GM12874 (cell line): ENCODE results near the gene LOXL1.

Experiments
- TF ChIP-seq, protein P1 (sequence below): IDR thresholded peaks from 2 replicates; pipeline ENCODE4 v1.5.1; 2011; ENCODE audit warnings: low read depth, mild to moderate bottlenecking, control low read depth, low read length, moderate library complexity; ENCODE audit not compliant: insufficient read depth

LOXL1 gene, protein sequence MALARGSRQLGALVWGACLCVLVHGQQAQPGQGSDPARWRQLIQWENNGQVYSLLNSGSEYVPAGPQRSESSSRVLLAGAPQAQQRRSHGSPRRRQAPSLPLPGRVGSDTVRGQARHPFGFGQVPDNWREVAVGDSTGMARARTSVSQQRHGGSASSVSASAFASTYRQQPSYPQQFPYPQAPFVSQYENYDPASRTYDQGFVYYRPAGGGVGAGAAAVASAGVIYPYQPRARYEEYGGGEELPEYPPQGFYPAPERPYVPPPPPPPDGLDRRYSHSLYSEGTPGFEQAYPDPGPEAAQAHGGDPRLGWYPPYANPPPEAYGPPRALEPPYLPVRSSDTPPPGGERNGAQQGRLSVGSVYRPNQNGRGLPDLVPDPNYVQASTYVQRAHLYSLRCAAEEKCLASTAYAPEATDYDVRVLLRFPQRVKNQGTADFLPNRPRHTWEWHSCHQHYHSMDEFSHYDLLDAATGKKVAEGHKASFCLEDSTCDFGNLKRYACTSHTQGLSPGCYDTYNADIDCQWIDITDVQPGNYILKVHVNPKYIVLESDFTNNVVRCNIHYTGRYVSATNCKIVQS

DNA sequence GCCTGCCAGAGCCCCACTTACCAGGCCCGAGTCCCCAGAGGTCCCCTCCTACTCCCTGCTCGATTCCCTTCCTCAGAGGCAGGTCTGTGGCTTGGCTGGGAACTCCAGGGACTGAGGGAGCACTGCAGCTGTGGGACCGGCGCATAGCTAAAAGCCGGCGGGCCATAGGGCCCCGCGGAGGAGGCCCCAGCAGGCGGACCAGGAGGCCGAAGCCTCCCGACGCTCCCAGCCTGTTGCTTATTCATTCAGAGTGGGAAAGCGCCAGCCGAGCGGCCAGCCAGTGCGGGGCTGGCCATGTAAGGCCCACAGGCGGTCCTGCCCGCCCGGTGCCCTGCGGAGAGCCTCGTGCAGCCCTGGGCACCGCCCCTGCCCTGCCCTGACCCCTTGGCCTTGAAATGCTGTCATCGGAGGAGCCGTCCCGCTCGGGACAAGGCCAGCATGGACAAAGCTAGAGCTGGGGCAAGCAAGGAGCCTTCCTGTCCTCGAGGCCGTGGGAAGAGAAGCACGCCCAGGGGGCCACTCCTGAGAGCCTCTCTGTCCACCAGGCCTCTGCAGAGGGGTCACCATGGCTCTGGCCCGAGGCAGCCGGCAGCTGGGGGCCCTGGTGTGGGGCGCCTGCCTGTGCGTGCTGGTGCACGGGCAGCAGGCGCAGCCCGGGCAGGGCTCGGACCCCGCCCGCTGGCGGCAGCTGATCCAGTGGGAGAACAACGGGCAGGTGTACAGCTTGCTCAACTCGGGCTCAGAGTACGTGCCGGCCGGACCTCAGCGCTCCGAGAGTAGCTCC, at the start of gene LOXL1:
LOXL1 (plus strand) TSS at position 244 of the 784 bp plus-strand sequence; CDS start at position 566, 322 bp downstream.
- TF ChIP-seq, protein P1, sequence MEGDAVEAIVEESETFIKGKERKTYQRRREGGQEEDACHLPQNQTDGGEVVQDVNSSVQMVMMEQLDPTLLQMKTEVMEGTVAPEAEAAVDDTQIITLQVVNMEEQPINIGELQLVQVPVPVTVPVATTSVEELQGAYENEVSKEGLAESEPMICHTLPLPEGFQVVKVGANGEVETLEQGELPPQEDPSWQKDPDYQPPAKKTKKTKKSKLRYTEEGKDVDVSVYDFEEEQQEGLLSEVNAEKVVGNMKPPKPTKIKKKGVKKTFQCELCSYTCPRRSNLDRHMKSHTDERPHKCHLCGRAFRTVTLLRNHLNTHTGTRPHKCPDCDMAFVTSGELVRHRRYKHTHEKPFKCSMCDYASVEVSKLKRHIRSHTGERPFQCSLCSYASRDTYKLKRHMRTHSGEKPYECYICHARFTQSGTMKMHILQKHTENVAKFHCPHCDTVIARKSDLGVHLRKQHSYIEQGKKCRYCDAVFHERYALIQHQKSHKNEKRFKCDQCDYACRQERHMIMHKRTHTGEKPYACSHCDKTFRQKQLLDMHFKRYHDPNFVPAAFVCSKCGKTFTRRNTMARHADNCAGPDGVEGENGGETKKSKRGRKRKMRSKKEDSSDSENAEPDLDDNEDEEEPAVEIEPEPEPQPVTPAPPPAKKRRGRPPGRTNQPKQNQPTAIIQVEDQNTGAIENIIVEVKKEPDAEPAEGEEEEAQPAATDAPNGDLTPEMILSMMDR = no peak

DNA sequence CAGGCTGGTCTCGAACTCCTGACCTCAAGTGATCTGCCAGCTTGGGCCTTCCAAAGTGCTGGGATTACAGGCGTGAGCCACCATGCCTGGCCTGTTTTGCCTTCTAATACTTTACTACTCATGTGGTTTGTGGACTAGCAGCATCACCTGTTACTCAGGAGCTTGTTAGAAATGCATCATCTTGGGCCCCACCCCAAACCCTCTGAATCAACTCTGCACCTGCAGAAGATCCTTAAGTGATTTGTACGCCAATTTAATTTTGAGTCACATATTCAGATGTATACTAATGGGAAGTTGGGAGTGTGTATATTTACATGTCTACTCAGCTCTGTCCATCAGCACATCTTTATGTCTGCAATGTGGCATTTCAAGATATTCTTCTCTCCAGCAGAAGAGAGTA, 46.8 kb upstream of the LOXL1 start:
- TF ChIP-seq, protein P1 = no peak

DNA sequence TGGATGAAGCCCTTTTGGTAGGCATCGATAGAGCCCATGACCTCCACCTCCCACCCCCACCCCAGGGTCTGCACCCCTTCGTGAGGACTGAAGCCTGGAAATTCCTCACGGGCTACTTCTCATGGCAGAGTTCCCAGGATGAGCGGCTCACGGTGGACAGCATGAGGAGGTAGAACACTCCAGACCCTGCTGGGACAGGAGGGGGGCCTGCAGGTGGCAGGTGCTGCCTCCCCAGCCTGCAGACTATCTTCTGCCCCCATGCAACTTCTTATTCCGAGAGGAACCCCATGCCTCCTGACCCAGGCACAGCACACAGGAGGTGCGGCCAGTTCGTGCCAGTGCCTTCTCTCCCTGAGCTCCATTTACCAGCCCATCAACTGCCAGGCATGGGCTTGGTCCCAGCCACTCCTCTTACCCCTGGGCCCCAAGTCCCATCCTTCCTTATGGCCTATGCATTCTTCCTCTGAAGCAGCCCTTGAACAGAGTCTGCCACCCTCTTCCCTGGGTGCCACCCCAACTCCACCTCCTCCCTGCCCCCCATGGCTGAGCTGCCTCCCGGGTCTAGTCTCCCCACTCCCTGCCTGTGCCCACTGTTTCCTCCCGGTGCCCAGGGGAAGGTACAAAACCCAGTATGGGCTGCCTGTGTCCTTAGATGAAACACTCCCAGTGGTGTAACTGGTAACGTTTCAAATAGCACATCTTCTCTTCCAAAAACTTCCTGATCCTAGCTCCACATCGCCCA, 44.5 kb upstream of the LOXL1 start:
- TF ChIP-seq, protein P1 = no peak

DNA sequence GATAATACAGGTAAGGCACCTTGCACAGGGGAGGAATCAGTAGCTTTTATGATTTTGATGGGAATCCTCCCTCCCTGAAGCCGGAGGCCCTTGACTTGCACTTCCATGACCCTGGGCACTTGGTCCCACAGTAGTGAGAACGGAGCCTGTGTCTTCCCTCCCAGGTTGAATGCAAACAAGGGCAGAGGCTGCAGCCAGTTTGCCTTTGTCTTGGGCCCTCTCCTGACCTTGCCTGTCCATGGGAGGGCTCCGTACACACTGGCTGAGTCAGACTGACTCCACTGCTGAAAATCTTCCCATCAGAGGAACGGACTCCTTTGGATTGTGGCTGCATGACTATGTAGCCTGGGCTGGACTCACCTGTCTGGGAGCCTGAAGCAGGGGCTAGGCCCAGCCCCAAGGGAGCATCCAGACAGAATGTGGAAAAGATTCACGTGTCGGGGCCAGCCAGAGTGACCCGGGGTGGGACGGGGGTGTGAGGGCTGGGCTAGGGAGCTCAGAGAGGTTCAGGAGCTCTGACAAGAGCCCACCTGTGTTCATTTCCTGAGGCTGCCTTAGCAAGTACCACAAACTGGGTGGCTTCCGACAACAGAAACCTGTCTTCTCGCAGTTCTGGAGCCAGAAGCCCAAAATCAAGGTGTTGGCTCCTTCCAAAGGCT, 43.4 kb upstream of the LOXL1 start:
- TF ChIP-seq, protein P1 = no peak

DNA sequence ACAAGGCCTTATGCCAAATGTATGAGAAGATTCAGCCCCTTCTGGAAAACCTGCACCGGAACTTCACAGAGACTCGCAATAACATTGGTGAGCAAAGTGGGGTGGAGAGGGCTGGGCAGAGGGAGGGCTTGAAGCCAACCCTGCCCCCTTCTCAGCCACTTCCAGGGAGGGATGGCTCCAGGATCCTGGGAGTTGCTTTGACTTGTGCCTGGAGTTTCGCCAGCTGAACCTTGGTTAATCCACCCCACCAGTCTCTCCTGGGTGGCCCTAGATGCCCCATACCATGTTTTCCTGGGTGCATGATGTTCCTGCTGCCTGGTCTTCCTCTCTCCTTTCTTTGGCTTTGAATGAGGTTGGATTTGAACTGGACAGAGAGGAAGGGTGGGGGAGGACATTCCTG, 42.1 kb upstream of the LOXL1 start:
- TF ChIP-seq, protein P1 = no peak

DNA sequence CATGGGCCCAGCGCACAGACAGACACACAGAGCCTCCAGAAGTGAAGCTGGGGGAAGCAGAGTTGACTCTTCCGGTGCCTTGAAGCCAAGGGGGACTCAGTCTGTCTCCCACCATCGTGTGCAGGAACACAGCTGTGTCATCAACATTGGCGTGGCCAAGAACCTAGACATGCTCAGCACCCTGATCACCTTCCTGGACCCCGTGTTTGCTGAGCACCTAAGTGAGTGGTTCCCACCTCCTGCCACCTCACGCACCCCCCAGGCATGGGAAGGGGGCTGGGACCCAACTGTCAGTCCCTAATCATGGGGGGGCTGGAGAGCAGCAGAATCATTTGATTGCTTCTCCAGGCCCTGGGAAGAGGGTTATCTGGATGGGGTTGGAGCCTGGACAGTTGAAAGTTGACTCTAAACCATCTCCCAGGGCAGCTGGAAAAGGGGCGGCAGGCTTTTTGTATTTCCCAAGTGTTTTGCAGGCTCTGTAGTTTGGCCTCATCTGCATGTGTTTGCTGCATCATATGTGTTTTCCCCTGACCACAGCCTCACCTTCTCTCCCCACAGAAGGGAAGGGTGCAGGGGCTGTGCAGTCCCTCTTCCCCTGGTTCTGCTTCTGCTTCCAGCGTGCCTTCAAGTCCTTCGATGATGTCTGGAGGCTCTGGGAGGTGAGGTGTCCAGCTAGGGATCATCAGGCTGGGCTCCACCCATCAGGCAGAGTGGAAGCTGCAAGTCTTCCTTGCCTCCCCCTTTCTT, 40.1 kb upstream of the LOXL1 start:
- TF ChIP-seq, protein P1 = no peak
